ENCODE data around the gene HIF3A.

The HIF3A gene

DNA sequence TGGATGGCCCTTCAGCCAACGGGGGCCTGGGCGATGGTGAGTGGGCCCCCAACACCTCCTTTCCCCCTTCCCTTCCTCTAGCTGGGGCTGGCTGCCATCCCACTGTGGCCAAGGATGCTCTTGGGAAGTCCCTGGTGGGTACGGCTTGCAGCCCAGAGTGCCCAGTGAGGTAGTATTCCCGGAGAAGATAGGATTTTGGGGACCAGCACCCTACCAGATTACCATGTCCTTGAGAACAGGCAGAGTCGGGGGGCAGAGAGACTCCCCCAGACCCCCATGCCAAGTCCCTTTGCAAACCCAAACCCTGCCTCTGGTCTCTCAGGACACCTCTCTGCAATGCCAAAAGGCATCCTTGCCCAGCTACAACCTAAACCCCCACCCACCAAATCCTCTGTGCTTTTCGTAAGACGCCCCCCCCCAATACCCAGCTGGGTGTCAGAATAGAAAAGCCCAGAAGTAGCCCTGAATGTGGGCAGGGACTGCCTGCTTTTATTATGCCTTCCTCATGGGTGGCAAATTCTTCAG, 1.7 kb downstream of the HIF3A start:
- Histone ChIP-seq H3K4me1 (ENCODE audit: insufficient read depth, poor library complexity, severe bottlenecking) (peaks cover 33% of the 10 kb centered on the region), H3K4me3 (ENCODE audit: severe bottlenecking) (no peak overlapping the region), H3K9me3 (ENCODE audit: severe bottlenecking) (no peaks in the 10 kb centered on the region), H3K27ac (ENCODE audit: poor library complexity, severe bottlenecking) (peak overlapping the region; percentile 91), H3K27me3 (ENCODE audit: insufficient read depth, poor library complexity, severe bottlenecking) (no peaks in the 10 kb centered on the region), H3K36me3 (ENCODE audit: low read depth) (no peaks in the 10 kb centered on the region)
- ATAC-seq (ENCODE audit: low read depth) (no peak), DNase-seq (ENCODE audit: low spot score) (no peak)
- TF ChIP-seq, protein P1, sequence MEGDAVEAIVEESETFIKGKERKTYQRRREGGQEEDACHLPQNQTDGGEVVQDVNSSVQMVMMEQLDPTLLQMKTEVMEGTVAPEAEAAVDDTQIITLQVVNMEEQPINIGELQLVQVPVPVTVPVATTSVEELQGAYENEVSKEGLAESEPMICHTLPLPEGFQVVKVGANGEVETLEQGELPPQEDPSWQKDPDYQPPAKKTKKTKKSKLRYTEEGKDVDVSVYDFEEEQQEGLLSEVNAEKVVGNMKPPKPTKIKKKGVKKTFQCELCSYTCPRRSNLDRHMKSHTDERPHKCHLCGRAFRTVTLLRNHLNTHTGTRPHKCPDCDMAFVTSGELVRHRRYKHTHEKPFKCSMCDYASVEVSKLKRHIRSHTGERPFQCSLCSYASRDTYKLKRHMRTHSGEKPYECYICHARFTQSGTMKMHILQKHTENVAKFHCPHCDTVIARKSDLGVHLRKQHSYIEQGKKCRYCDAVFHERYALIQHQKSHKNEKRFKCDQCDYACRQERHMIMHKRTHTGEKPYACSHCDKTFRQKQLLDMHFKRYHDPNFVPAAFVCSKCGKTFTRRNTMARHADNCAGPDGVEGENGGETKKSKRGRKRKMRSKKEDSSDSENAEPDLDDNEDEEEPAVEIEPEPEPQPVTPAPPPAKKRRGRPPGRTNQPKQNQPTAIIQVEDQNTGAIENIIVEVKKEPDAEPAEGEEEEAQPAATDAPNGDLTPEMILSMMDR (IDR thresholded peaks at IDR 0.05; ENCODE audit: poor library complexity, severe bottlenecking): no peak

DNA sequence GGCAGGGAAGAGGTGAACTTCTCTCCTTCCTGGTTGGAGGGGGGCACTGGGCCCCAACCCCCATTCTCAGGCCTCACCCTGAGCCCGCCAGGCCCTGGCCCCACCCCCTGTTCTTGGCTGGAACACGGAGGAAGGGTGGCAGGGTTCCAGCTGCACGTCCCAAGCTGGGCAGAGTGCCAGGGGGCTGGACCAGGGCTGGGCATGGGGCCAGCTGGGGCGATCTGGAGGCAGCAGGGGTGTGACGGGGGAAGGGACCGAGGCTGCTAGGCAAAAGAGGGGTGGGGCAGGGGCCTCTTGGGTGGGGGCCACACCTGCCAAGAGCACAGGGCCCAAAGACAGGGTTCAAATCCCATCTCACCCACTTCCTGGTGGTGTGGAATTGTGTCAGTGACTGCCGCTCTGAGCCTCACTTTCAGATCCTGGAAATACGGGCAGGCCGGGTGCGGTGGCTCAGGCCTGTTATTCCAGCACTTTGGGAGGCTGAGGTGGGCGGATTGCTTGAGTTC, 2.2 kb downstream of the HIF3A start:
- TF ChIP-seq, protein P1 (IDR thresholded peaks at IDR 0.05; ENCODE audit: poor library complexity, severe bottlenecking): no peak
- peak overlapping the region; percentile 91 for H3K27ac ChIP-seq (ENCODE audit: poor library complexity, severe bottlenecking)
- DNase-seq (ENCODE audit: low spot score) (peak; percentile 96), ATAC-seq (ENCODE audit: low read depth) (peak; percentile 64)
- no peaks in the 10 kb centered on the region for H3K27me3 ChIP-seq (ENCODE audit: insufficient read depth, poor library complexity, severe bottlenecking)
- H3K9me3 ChIP-seq (ENCODE audit: severe bottlenecking): no peaks in the 10 kb centered on the region
- no peaks in the 10 kb centered on the region for H3K36me3 ChIP-seq (ENCODE audit: low read depth)
- H3K4me3 ChIP-seq (ENCODE audit: severe bottlenecking): no peak overlapping the region
- peaks cover 33% of the 10 kb centered on the region for H3K4me1 ChIP-seq (ENCODE audit: insufficient read depth, poor library complexity, severe bottlenecking)

DNA sequence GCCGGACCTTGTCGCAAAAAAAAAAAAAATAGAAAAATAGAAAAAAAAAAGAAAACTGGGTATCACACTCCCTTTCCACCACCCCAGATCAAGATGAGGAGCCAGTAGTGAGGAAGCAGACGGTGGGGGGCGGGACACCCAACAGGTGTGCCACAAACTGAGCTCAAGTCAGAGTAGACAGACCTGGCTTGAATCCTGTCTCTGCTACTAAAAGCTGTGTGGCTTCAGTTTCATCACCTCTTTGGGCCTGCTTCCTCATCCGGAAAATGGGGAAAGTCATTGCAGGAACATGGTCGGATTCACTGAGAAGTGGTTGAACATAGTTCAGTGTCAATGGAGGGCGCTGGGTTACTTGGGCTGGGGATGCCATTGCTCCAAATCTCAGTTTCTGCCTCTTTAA, 2.9 kb downstream of the HIF3A start:
- Histone ChIP-seq H3K4me1 (ENCODE audit: insufficient read depth, poor library complexity, severe bottlenecking) (peaks cover 33% of the 10 kb centered on the region), H3K36me3 (ENCODE audit: low read depth) (no peaks in the 10 kb centered on the region), H3K4me3 (ENCODE audit: severe bottlenecking) (no peak overlapping the region), H3K9me3 (ENCODE audit: severe bottlenecking) (no peaks in the 10 kb centered on the region), H3K27ac (ENCODE audit: poor library complexity, severe bottlenecking) (peak overlapping the region; percentile 91), H3K27me3 (ENCODE audit: insufficient read depth, poor library complexity, severe bottlenecking) (no peaks in the 10 kb centered on the region)
- no peak for ATAC-seq (ENCODE audit: low read depth)
- TF ChIP-seq, protein P1 (IDR thresholded peaks at IDR 0.05; ENCODE audit: poor library complexity, severe bottlenecking): no peak
- DNase-seq (ENCODE audit: low spot score): no peak

DNA sequence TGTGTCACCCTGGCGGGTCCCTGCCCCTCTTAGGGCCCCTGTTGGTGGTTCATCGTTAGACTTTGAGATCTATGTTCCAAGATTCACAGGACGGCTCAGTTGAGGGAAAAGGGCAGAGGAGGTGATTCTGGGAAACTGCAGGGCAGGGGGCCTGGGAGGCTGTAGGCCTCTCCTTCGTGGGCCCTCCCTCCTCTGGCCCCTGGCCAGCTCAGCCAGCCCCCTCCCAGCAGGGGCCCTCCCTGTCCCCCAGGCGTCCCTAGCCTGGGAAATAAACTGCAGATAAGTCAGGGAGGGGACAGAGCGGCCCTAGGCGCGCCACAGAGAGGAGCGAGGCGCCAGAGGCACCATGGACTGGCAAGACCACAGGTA, 6.5 kb downstream of the HIF3A start:
- Histone ChIP-seq H3K4me1 (ENCODE audit: insufficient read depth, poor library complexity, severe bottlenecking) (peaks cover 32% of the 10 kb centered on the region), H3K27me3 (ENCODE audit: insufficient read depth, poor library complexity, severe bottlenecking) (no peaks in the 10 kb centered on the region), H3K36me3 (ENCODE audit: low read depth) (peaks cover 3% of the 10 kb centered on the region; the same call in 1 of the 2 replicates), H3K9me3 (ENCODE audit: severe bottlenecking) (peaks cover 7% of the 10 kb centered on the region), H3K4me3 (ENCODE audit: severe bottlenecking) (no peak overlapping the region), H3K27ac (ENCODE audit: poor library complexity, severe bottlenecking) (peak overlapping the region; percentile 91)
- TF ChIP-seq, protein P1 (IDR thresholded peaks at IDR 0.05; ENCODE audit: poor library complexity, severe bottlenecking): no peak
- ATAC-seq (ENCODE audit: low read depth): no peak
- no peak for DNase-seq (ENCODE audit: low spot score)

DNA sequence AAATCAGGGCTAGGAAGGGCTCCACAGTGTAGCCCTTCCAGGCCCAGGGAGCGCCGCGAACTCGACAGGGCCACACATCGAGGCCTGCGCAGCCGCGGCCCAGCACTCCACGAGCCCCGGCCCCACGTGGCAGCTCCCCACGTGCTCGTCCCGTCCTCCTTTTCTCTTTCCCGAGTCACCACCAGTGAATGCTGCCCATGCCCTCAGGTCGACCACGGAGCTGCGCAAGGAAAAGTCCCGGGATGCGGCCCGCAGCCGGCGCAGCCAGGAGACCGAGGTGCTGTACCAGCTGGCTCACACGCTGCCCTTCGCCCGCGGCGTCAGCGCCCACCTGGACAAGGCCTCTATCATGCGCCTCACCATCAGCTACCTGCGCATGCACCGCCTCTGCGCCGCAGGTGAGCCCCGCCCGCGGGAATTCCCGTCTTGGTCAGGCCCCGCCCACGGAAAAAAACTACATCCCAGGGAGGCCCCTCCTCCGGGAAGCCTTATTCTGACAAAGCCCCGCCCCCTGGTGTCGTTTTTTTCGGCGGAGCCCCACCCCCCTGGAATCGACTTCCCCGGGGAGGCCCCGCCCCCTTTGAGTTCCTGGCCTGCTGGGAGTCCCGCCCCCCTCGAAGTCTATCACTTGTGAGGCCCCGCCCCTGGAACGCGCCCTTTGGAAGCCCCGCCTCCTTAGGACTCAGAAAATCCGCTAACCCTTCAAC, 7.0 kb downstream of the HIF3A start:
- ATAC-seq (ENCODE audit: low read depth) (no peak), DNase-seq (ENCODE audit: low spot score) (no peak)
- H3K4me1 ChIP-seq (ENCODE audit: insufficient read depth, poor library complexity, severe bottlenecking): peaks cover 26% of the 10 kb centered on the region
- TF ChIP-seq, protein P1 (IDR thresholded peaks at IDR 0.05; ENCODE audit: poor library complexity, severe bottlenecking): no peak
- H3K36me3 ChIP-seq (ENCODE audit: low read depth): peaks cover 3% of the 10 kb centered on the region; the same call in 1 of the 2 replicates
- H3K9me3 ChIP-seq (ENCODE audit: severe bottlenecking): peaks cover 7% of the 10 kb centered on the region
- no peak overlapping the region for H3K4me3 ChIP-seq (ENCODE audit: severe bottlenecking)
- no peaks in the 10 kb centered on the region for H3K27me3 ChIP-seq (ENCODE audit: insufficient read depth, poor library complexity, severe bottlenecking)
- peak overlapping the region; percentile 91 for H3K27ac ChIP-seq (ENCODE audit: poor library complexity, severe bottlenecking)
